Stomach (tissue), 4 donors: ENCODE data around the gene MATCAP1.

Source experiments
- EP300 ChIP-seq: sonication (generic); formaldehyde crosslinking; IDR thresholded peaks from one replicate; pipeline ENCODE4 v1.6.1; 2017; ENCODE audit warnings: antibody characterized with exemption
- POLR2A ChIP-seq, 4 donors: fragments of 450-650 bp; IDR thresholded peaks; one replicate each; pipeline ENCODE4 v1.6.1; 2016; ENCODE audit warnings: antibody characterized with exemption in 4 of 4, control low read depth in 2 of 4, mild to moderate bottlenecking in 1 of 4, moderate library complexity in 1 of 4
- POLR2AphosphoS5 ChIP-seq, 3 donors: sonication (generic); formaldehyde crosslinking; IDR thresholded peaks; one replicate each; pipeline ENCODE4 v1.6.1; 2016; ENCODE audit warnings: antibody characterized with exemption in 3 of 3
- TF ChIP-seq, protein P1 (sequence below), 7 experiments: fragments of 450-650 bp in 4 of 7; fragments of 200-600 bp in 3 of 7; sonication (generic) in 3 of 7; IDR thresholded peaks; one replicate each; pipeline ENCODE4 v1.5.1; 2016 to 2019; ENCODE audit warnings: antibody characterized with exemption in 7 of 7, control low read depth in 2 of 7, mild to moderate bottlenecking in 1 of 7

DNA sequence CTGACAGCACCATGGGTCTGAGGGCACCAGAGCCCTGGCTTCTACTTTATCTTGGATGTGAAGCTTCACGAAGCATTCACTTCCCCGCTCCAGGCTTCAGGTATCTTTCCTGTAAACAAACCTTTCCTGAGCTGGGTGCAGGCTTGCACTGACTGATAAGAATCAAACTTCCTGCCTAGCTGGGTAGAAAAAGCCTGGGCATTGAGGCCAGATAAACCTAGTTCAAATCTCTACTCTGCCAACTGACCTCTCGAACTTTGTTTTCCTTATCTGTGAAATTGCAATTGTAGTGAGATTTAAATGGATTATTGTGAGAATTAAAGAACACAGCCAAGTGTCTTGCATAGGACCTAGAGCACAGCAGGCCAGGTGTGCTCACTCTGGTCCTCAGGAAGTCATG is 40.2 kb upstream of the MATCAP1 start:
- TF ChIP-seq EP300 (no peak), POLR2A (IDR thresholded peaks at IDR 0.05) (no peak), POLR2AphosphoS5 (IDR thresholded peaks at IDR 0.05) (no peak)
- TF ChIP-seq, protein P1, sequence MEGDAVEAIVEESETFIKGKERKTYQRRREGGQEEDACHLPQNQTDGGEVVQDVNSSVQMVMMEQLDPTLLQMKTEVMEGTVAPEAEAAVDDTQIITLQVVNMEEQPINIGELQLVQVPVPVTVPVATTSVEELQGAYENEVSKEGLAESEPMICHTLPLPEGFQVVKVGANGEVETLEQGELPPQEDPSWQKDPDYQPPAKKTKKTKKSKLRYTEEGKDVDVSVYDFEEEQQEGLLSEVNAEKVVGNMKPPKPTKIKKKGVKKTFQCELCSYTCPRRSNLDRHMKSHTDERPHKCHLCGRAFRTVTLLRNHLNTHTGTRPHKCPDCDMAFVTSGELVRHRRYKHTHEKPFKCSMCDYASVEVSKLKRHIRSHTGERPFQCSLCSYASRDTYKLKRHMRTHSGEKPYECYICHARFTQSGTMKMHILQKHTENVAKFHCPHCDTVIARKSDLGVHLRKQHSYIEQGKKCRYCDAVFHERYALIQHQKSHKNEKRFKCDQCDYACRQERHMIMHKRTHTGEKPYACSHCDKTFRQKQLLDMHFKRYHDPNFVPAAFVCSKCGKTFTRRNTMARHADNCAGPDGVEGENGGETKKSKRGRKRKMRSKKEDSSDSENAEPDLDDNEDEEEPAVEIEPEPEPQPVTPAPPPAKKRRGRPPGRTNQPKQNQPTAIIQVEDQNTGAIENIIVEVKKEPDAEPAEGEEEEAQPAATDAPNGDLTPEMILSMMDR (IDR thresholded peaks at IDR 0.05) = no peak
